ENCODE data around the gene SERPINI2. TPM values are rescaled to one million over a fixed set of nuclear protein-coding genes. Genes with fewer than 3 reads are reported as not detected.

The SERPINI2 gene
- polyA plus RNA-seq, 2 of the 4 experiments (the other 2 are of a cell fraction) = not detected

GRCh38 chr3:167480748-167481147, 6.9 kb upstream of the SERPINI2 start:
- WGBS (ENCODE audit: missing lambda C conversion rate) = 43% methylated on average over 2 of the region's 2 CpGs
- no peaks in the 10 kb centered on the region for H3K9me3 ChIP-seq
- ChIA-PET CTCF (no interaction called here), POLR2A (no interaction called here)
- DNase-seq (ENCODE audit: low read depth in 1 of 2, low spot score in 1 of 2) (no peak), FAIRE-seq (no peak), ATAC-seq (no peak)
- no peak overlapping the region for H3K4me3 ChIP-seq
- no peak for TF ChIP-seq HEYL (CRISPR knock-in tag; IDR thresholded peaks at IDR 0.05)
- no peak for TF ChIP-seq KDM1A (IDR thresholded peaks at IDR 0.05; ENCODE audit: low read depth)
- no peak for TF ChIP-seq MAX (IDR thresholded peaks at IDR 0.05)
- TF ChIP-seq MAFK (IDR thresholded peaks at IDR 0.05; ENCODE audit: partially characterized antibody) = no peak
- TF ChIP-seq FOSB (CRISPR knock-in tag; IDR thresholded peaks at IDR 0.05) = no peak
- no peak for TF ChIP-seq RCOR1 (IDR thresholded peaks at IDR 0.05; ENCODE audit: low read depth, low read length)
- no peaks in the 10 kb centered on the region for H3K4me1 ChIP-seq
- H3K27ac ChIP-seq = no peak overlapping the region
- H3K4me2 ChIP-seq = no peak overlapping the region

DNA sequence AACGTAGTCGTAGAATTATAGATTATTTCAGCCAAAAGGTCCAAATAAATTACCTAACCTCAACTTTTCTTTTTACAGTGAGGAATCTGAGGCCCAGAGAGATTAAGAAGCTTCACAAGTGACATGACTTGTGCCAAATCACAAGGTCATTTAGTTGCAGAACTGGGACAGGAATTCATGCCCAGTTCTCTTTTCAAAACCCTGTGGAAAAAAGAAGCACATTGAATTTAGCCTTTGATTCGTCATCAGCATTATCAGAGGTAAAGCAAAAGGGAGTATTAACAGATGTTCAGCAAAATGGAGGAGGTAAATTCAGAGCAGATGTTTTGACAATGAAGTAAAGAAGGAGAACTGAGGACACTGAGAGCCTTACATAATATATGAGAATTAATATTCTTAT, 4.5 kb downstream of the SERPINI2 start:
- 46% methylated on average over 3 of the region's 3 CpGs for WGBS (ENCODE audit: missing lambda C conversion rate)
- Histone ChIP-seq H3K27ac (no peak overlapping the region), H3K9me3 (no peaks in the 10 kb centered on the region), H3K4me2 (no peak overlapping the region), H3K4me1 (no peaks in the 10 kb centered on the region), H3K4me3 (no peak overlapping the region)
- TF ChIP-seq MAFK (IDR thresholded peaks at IDR 0.05; ENCODE audit: partially characterized antibody) = no peak
- ChIA-PET CTCF (no interaction called here), POLR2A (no interaction called here)
- ATAC-seq = no peak
- no peak for FAIRE-seq
- no peak for DNase-seq (ENCODE audit: low read depth in 1 of 2, low spot score in 1 of 2)

DNA sequence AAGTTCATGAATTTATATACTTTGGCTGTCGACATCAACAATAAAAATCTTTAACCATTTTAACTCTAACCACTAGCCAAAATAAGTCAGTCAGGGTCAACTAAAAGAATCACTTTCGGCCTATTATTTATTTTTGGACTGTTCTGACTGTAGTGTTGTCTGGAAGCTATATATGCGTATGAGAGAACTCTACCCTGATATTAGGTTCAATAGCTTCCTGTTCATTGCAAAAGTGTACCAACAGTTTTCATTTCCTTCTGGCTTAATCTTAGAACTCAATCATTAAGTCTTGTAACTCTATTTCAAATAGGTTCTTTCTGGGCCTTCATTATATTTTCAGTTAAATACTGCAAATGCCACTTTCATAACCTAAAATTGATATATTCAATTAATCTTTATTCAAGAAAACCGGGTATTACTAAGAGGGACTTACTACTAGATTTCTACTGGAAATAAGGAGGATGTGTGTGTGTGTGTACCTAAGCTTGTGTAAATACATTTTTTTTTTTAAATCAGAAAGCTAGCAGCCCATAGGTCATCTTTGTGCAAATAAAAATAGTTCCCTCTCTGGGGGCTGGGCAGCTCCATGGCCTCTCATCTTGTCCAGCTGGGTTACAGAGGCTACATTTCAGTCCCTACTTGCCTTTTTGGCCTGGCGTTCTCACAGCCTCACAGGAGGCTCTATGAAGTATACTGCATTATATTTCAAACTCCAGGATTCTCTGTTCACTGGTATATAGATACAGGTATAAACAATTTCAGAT, 5.8 kb downstream of the SERPINI2 start:
- TF ChIP-seq POLR2AphosphoS2 (conservative IDR thresholded peaks at IDR 0.05; ENCODE audit: low read length) (no peak), SREBF2 (IDR thresholded peaks at IDR 0.05) (no peak), HMGXB4 (CRISPR knock-in tag; IDR thresholded peaks at IDR 0.05; ENCODE audit: borderline replicate concordance) (no peak), HOXA7 (CRISPR knock-in tag; IDR thresholded peaks at IDR 0.05) (no peak), ZFP36 (IDR thresholded peaks at IDR 0.05; ENCODE audit: borderline replicate concordance, partially characterized antibody) (no peak), CBX8 (IDR thresholded peaks at IDR 0.05) (no peak), RNF2 (IDR thresholded peaks at IDR 0.05; ENCODE audit: borderline replicate concordance, low read depth) (no peak), RFX5 (IDR thresholded peaks at IDR 0.05) (no peak), FOSL2 (IDR thresholded peaks at IDR 0.05) (no peak), FOSL2 (CRISPR knock-in tag; IDR thresholded peaks at IDR 0.05) (no peak), ZC3H11A (IDR thresholded peaks at IDR 0.05) (no peak), HEYL (CRISPR knock-in tag; IDR thresholded peaks at IDR 0.05) (no peak), CEBPB (IDR thresholded peaks at IDR 0.05) (no peak), NR3C1 (IDR thresholded peaks at IDR 0.05) (no peak), MAFK (IDR thresholded peaks at IDR 0.05; ENCODE audit: partially characterized antibody) (no peak), HOXB13 (CRISPR knock-in tag; IDR thresholded peaks at IDR 0.05; ENCODE audit: low read depth) (no peak), CHD4 (IDR thresholded peaks at IDR 0.05; ENCODE audit: borderline replicate concordance) (no peak), MYC (IDR thresholded peaks at IDR 0.05; ENCODE audit: borderline replicate concordance, low read length) (no peak)
- ATAC-seq (no peak), FAIRE-seq (no peak), DNase-seq (ENCODE audit: low read depth in 1 of 2, low spot score in 1 of 2) (no peak)
- Histone ChIP-seq H3K4me2 (no peak overlapping the region), H3K9me3 (no peaks in the 10 kb centered on the region), H3K4me1 (no peaks in the 10 kb centered on the region), H3K4me3 (no peak overlapping the region), H3K27ac (no peak overlapping the region)
- ChIA-PET CTCF (no interaction called here), POLR2A (no interaction called here)
- WGBS (ENCODE audit: missing lambda C conversion rate) = 22% methylated on average over 5 of the region's 5 CpGs

Measured in A549 (cell line).